Brain microvascular endothelial cell (primary cell): Measurements from ENCODE around the gene GTF2A1.

Source experiments
- DNase-seq: peaks from one replicate; pipeline ENCODE4 v3.0.0-alpha.2; 2020
- H3K27ac ChIP-seq: fragments of 250-450 bp; sonication (Bioruptor Pico); 2 replicates; pipeline ENCODE4 v1.5.1; 2020; ENCODE audit warnings: mild to moderate bottlenecking, moderate library complexity
- H3K27me3 ChIP-seq: fragments of 250-450 bp; sonication (Bioruptor Pico); replicated peaks from 2 replicates; pipeline ENCODE4 v1.5.1; 2020; ENCODE audit warnings: mild to moderate bottlenecking
- H3K36me3 ChIP-seq: fragments of 250-450 bp; sonication (Bioruptor Pico); replicated peaks from 2 replicates; pipeline ENCODE4 v1.5.1; 2020; ENCODE audit warnings: mild to moderate bottlenecking
- H3K4me3 ChIP-seq: 2 replicates; pipeline ENCODE4 v1.5.1; 2011; ENCODE audit warnings: low read depth, mild to moderate bottlenecking, control low read depth, low read length, moderate library complexity
- CTCF ChIP-seq: IDR thresholded peaks from 2 replicates; pipeline ENCODE4 v1.5.1; 2011; ENCODE audit warnings: low read depth, mild to moderate bottlenecking, moderate library complexity, low read length, control low read depth, inconsistent platforms; ENCODE audit errors: missing control alignments
- in situ Hi-C: cut with HindIII; loops from 2 replicates; pipeline ENCODE4 v1.10.0; 2017; ENCODE audit warnings: low sequenced_read_pairs, low pct_ligation_motif_present

The GTF2A1 gene

DNA sequence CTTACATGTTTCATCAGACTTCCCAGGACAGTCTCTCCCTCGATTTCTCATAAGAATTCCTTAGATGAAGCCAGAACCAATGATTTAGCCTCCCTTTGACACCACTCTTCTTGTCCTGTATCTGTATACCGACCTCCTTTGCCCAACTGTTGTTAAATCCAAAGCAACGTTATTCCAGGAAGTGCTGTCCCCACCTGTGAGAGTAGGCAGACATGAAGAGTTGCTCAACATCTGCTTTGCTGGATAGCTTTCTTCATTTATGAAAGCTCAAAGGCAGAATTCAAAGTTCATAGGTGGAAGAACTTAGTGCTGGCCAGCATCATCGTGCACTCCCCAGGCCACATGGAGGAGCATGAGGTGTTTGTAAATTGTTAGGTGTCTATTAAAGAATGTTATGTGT, 55.6 kb downstream of the GTF2A1 start:
- H3K4me3 ChIP-seq, result no peak overlapping the region
- no peak for TF ChIP-seq CTCF
- no peak overlapping the region for H3K27ac ChIP-seq
- DNase-seq, result no peak
- in situ Hi-C loops, result no loop called here
- H3K36me3 ChIP-seq, result no peaks in the 10 kb centered on the region
- H3K27me3 ChIP-seq, result no peaks in the 10 kb centered on the region

DNA sequence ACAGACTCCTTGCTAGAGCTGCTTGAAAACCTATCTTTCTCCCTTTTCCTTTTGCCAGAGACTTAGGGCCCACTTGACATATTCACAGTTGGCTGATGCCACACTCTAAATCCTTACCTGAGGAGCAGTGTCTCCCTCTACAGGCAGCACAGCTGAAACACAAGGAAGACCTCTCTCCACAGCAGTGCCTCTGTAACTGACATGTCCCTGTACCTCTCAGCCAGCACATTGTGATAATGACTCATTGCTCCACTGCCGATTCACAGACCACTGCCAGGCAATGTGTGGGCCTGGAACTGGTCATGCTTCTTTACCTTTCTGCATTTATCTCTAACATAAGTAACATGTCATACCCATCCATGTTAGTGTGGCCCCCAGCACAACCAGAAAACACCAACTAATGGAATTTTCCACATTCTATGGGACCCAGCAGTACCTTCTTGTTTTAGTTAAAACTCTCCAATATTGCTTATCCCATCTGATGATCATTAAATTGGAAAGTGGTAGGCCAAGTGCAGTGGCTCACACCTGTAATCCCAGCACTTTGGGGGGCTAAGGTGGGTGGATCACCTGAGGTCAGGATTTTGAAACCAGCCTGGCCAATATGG, 56.5 kb downstream of the GTF2A1 start:
- in situ Hi-C loops, result no loop called here
- Histone ChIP-seq H3K4me3 (no peak overlapping the region), H3K27ac (no peak overlapping the region), H3K36me3 (no peaks in the 10 kb centered on the region), H3K27me3 (no peaks in the 10 kb centered on the region)
- peak; percentile 81 for DNase-seq
- TF ChIP-seq CTCF, result peak; percentile 91

GRCh38 chr14:81162941-81163340, 57.8 kb downstream of the GTF2A1 start:
- H3K4me3 ChIP-seq, result no peak overlapping the region
- in situ Hi-C loops, result no loop called here
- DNase-seq, result peak; percentile 9
- TF ChIP-seq CTCF, result no peak
- no peaks in the 10 kb centered on the region for H3K36me3 ChIP-seq
- H3K27ac ChIP-seq, result no peak overlapping the region
- H3K27me3 ChIP-seq, result no peaks in the 10 kb centered on the region

DNA sequence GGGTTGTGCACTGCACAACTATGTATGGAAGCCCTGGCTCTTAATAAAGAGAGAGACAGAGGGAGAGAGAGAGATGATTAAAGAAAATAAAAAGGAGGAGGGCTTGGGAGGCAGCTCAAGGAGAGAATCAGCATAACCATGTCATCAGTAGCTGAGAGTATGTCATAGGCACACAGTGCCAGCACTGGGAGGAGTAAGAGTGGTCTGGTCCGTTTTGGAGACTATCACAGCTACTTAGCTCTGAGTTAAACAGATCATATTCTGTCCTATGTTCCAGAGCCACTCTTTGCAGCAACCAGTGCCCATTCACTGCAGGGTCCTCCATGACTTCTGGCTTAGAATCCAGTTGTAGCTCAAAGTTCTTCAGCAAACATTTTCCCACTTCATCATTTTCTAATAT, 59.0 kb downstream of the GTF2A1 start:
- H3K4me3 ChIP-seq, result no peak overlapping the region

GRCh38 chr14:81161088-81161487, 59.7 kb downstream of the GTF2A1 start:
- TF ChIP-seq CTCF, result no peak
- no peaks in the 10 kb centered on the region for H3K36me3 ChIP-seq

More for the DNA sequence above, 59.0 kb downstream of the GTF2A1 start:
- Histone ChIP-seq H3K27ac (no peak overlapping the region), H3K36me3 (no peaks in the 10 kb centered on the region), H3K27me3 (no peaks in the 10 kb centered on the region)
- in situ Hi-C loops, result no loop called here
- TF ChIP-seq CTCF, result no peak
- no peak for DNase-seq

DNA sequence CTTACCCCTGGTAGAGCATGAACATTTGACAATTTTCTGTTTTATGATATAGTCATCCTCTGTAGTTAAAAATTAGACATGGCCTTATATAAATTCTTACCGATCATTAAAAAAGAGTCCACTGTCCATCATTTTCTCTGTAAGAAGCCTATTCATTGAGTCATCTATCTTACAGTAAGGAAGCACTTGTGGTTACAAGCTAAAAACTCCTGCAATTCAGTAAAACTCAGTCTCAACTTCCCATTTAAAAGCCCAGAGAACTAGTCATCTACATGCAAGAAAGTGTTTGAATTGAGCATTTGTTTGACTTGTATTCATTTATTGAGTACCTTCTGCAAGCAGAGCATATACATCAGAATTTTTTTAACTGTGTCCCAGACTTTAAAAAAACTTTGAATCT, 63.3 kb downstream of the GTF2A1 start:
- no peak overlapping the region for H3K27ac ChIP-seq
- no peak overlapping the region for H3K4me3 ChIP-seq
- in situ Hi-C loops, result no loop called here
- TF ChIP-seq CTCF, result no peak
- no peaks in the 10 kb centered on the region for H3K36me3 ChIP-seq
- DNase-seq, result no peak
- no peaks in the 10 kb centered on the region for H3K27me3 ChIP-seq

More at GRCh38 chr14:81161088-81161487, 59.7 kb downstream of the GTF2A1 start:
- Histone ChIP-seq H3K4me3 (no peak overlapping the region), H3K27me3 (no peaks in the 10 kb centered on the region), H3K27ac (no peak overlapping the region)
- no peak for DNase-seq
- in situ Hi-C loops, result no loop called here
